Measurements from ENCODE around the gene BDNF. TPM values are rescaled to one million over a fixed set of nuclear protein-coding genes. Genes with fewer than 3 reads are reported as not detected.
"Not testable (repeated sequence)": the region's sequence is repeated elsewhere in the genome, so short reads cannot be mapped to it uniquely, and the experiment has no call there.

BDNF gene
- total RNA-seq, 1 experiment from 2014 or later: 4.8 TPM

DNA sequence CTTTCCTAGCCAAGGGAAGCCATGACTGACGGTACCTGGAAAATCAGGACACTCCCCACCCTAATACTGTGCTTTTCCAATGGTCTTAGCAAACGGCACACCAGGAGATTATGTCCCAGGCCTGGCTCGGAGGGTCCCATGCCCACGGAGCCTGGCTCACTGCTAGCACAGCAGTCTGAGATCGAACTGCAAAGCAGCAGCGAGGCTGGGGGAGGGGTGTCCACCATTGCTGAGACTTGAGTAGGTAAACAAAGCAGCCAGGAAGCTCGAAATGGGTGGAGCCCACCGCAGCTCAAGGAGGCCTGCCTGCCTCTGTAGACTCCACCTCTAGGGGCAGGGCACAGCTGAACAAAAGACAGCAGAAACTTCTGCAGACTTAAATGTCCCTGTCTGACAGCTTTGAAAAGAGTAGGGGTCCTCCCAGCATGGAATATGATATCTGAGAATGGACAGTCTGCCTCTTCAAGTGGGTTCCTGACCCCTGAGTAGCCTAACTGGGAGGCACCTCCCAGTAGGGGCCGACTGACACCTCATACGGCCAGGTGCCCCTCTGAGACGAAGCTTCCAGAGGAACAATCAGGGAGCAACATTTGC lies 34.6 kb downstream of the BDNF start:
- DNase-seq (ENCODE audit: low read depth): not testable (repeated sequence)

- no peak for DNase-seq (ENCODE audit: low read depth)
Measured at GRCh38 chr11:27663326-27663725, 36.9 kb downstream of the BDNF start.

DNA sequence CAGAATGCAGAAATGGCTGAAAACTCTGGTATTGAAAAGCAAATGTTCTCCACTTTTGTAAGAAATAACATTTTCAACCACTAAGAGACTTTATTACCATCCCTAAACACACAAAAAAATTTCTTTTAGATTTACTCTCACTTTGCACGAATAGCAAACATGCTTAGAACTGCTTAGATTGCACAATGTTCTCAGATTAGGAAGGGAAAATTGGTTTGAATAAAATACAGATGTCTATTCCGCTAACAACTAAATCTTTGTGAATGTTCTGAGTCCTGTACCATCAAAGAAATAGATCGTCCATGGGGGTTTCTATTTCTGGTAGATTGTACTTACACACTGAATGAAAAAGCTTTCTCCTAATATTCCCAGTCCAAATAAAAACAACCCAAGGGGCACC lies 40.1 kb downstream of the BDNF start:
- DNase-seq (ENCODE audit: low read depth): no peak

DNA sequence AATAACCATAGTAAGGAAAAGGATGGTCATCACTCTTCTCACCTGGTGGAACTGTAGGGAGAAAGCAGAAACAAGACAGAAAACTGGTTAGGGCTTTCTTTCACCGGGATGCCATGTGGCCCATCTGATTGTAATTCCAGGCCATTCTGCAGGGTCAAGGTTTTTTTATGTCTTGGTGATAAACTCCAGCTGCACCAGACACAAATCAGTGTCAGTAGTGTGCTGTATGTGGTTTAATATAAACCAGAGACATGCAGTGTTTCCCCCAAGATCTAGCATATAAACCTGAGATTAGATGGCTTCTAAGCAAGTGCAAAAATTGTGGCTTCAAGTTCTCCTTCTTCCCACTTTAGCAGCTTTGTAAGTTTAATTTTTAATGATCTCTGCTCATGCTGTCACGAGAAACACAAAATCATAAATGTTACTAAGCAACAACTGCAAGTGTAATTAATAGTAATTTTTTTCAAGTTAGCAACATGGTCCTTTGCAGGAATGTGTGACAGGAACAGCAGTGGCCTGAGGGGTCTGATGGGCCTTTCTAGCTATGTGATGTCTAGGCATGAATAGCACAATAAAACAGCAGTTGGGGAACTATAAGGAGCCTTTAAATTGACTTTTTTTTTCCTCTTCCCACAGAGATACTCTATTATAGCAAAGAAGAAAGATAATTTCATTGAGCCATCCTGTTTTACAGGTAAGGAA lies 41.6 kb downstream of the BDNF start:
- DNase-seq (ENCODE audit: low read depth): no peak

DNA sequence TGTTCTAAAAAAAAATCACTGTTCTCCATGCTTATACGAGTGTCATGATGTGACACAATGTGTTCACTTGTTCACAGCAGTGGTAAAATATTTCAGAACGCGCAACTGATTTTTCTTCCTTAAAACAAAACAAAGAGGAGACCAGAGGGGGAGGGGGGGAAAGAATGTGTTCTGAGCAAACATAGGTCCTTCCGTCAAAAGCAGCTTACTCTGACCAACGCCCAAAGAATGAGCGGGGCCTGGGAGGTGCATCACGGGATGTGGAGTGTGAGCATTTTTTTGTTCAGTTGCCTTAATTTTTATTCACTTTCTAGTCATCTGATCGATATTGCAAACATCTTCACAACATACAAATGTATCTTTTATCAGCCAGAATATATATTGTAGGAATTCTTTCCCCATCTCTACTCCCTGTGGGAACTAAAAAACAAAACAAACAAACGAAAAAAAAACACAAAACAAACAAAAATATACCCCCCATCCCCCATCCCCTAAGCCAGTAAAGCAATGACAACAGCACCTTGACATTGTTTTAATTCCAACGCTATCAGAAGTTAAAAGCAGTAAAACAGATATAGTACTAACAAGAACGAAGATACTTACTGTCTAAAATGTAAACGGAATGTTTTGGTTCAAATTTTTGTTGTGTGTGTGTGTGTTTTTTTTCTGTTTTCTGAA lies 43.3 kb downstream of the BDNF start:
- no peak for DNase-seq (ENCODE audit: low read depth)

DNA sequence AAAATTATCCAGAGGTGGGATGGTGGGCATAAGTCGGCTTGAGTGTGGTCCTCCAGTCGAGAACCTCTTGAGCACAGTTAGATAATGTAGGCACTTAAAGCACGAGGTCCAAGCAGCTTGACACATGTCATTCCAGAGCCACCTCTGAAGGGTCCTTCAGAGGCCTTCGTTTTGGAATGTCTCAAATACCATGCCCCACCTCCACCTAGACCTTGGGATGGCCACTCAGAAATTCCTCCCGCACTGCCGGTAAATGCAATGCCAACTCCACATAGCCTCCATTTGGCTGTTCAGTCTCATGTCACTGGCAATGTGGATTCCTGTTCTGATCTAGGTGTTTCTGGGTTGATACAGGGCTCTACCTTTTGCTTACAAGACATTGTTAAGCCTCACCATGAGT lies 43.9 kb downstream of the BDNF start:
- DNase-seq (ENCODE audit: low read depth): no peak

GRCh38 chr11:27653990-27654758 lies 46.1 kb downstream of the BDNF start:
- DNase-seq (ENCODE audit: low read depth): no peak

- no peak for DNase-seq (ENCODE audit: low read depth)
Measured at GRCh38 chr11:27651711-27652110, 48.5 kb downstream of the BDNF start.

GRCh38 chr11:27650988-27651387 lies 49.3 kb downstream of the BDNF start:
- no peak for DNase-seq (ENCODE audit: low read depth)

DNA sequence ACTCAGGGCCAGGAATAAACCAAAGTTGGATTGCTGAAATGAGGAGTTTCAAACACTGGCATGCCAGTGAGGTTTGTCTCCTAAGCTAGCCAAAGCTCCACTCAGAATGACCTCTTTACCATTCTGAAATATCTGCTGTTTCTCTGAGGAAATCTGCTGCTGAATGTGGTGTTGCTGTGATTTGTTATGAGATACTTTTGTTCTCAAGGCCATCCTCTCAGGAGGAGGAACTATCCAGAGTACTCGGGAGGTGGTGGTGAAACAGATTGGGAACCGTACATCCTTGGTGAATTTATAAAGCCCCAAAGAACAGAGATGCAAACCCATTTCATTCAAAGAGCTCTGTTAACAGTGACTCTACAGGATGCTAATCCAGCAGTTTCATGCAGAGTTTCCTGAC lies 50.5 kb downstream of the BDNF start:
- no peak for DNase-seq (ENCODE audit: low read depth)

DNA sequence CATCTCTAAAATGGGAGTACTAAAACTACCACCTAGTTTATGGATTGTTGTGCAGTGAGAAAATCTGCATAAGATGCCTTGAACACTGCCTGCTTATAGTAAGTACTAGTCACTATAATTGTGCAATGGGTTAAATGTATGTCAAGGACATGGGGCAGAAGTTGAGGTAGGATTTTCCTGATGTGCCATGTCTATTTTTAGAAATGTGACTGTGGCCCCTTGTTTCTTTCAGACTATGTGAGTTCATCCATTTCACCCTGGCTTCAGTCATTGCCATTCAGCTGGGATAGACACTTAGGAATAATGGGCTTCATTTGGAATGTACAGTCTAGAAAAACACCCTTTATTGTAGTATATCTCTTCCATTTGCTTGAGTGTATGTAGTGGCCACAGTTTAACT lies 51.4 kb downstream of the BDNF start:
- DNase-seq (ENCODE audit: low read depth): no peak

- DNase-seq (ENCODE audit: low read depth): no peak
Measured at GRCh38 chr11:27646051-27646818, 54.0 kb downstream of the BDNF start.

GRCh38 chr11:27642954-27643353 lies 57.3 kb downstream of the BDNF start:
- no peak for DNase-seq (ENCODE audit: low read depth)

GRCh38 chr11:27640954-27641353 lies 59.3 kb downstream of the BDNF start:
- DNase-seq (ENCODE audit: low read depth): no peak

DNA sequence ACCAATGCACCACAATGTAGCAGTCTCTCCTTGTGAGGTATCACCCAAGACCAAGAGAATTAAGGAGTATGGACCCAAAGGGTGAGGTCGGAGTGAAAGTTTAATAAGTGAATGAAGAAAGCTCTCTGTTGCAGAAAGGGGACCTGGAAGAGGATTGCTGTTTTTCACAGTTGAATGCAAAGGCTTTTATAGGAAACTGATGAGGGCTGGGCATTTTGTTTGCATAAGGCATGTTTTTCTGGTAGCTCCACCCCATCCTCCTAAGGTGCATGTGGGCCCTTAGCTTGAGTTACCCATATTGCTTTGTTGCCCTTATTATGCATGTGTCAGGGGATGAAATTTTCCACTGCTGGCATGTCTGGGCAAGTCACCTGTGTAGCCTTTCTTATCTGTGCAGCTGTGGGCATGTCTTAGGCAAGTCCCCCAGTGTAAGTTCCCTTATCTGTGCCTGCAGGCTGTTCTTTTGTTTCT lies 64.7 kb downstream of the BDNF start:
- no peak for DNase-seq (ENCODE audit: low read depth)

GRCh38 chr11:27634776-27635175 lies 65.5 kb downstream of the BDNF start:
- not testable (repeated sequence) for DNase-seq (ENCODE audit: low read depth)

- not testable (repeated sequence) for DNase-seq (ENCODE audit: low read depth)
Measured at GRCh38 chr11:27634282-27634681, 66.0 kb downstream of the BDNF start.

DNA sequence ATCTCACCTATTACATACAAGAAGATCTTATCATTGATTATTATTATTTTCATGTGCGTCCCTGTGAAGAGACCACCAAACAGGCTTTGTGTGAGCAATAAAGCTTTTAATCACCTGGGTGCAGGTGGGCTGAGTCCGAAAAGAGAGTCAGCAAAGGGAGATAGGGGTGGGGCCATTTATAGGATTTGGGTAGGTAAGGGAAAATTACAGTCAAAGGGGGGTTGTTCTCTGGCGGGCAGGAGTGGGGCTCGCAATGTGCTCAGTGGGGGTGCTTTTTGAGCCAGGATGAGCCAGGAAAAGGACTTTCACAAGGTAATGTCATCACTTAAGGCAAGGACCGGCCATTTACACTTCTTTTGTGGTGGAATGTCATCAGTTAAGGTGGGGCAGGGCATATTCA lies 71.2 kb downstream of the BDNF start:
- not testable (repeated sequence) for DNase-seq (ENCODE audit: low read depth)

- no peak for DNase-seq (ENCODE audit: low read depth)
Measured at GRCh38 chr11:27627979-27628378, 72.3 kb downstream of the BDNF start.

- DNase-seq (ENCODE audit: low read depth): no peak
Measured at GRCh38 chr11:27626938-27627586, 73.2 kb downstream of the BDNF start.
